Gastroesophageal sphincter (tissue), 3 donors: Measurements from ENCODE around the gene MDFIC2.

Experiments used
- POLR2AphosphoS5 ChIP-seq: sonication (generic); formaldehyde crosslinking; IDR thresholded peaks from one replicate; pipeline ENCODE4 v1.6.1; 2017; ENCODE audit warnings: antibody characterized with exemption
- TF ChIP-seq, protein P1 (sequence below), 4 experiments: fragments of 200-600 bp in 2 of 4; fragments of 450-650 bp in 2 of 4; sonication (generic) in 1 of 4; IDR thresholded peaks; one replicate each; pipeline ENCODE4 v1.5.1; 2017 to 2019; ENCODE audit warnings: antibody characterized with exemption in 4 of 4, mild to moderate bottlenecking in 2 of 4, moderate library complexity in 2 of 4

DNA sequence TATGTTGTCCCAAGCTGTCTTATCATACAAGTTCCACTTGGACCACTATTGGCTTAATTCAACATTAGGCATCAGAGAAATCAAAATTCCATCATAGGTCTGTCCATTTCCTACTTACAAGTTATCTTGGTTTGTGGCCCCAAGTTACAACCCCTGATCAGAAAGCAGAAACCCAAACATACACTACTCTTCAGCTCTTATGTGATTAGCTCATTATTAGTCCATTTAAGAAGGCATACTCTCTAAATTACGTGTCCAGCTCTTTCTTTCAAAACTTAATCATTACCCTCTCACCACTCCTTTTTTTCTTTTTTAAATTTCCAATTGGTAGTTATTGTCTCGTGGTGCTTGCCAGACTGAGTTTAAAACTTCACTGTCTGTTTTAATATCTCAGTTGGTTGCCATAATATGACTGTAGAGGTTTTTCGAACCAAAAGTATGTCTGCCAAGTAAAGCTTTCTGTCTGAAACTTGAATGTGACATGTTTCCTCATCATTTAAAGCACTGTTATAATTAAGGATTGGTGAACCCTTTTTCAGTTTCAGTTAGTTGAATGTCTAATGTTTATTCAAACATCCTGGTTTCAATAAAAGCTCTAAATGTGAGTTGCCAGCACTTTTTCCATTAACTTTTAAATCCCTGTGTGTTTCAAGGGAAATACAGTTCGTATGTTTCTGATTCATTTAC lies 162.6 kb downstream of the MDFIC2 start:
- TF ChIP-seq POLR2AphosphoS5 = no peak
- TF ChIP-seq, protein P1, sequence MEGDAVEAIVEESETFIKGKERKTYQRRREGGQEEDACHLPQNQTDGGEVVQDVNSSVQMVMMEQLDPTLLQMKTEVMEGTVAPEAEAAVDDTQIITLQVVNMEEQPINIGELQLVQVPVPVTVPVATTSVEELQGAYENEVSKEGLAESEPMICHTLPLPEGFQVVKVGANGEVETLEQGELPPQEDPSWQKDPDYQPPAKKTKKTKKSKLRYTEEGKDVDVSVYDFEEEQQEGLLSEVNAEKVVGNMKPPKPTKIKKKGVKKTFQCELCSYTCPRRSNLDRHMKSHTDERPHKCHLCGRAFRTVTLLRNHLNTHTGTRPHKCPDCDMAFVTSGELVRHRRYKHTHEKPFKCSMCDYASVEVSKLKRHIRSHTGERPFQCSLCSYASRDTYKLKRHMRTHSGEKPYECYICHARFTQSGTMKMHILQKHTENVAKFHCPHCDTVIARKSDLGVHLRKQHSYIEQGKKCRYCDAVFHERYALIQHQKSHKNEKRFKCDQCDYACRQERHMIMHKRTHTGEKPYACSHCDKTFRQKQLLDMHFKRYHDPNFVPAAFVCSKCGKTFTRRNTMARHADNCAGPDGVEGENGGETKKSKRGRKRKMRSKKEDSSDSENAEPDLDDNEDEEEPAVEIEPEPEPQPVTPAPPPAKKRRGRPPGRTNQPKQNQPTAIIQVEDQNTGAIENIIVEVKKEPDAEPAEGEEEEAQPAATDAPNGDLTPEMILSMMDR (IDR thresholded peaks at IDR 0.05) = no peak
